Stimulated activated naive CD4-positive, alpha-beta T cell treated with Interleukin-2 at 50 U/mL for 16 hours (primary cell): ENCODE data around the gene CATSPERZ.

Source experiments
- DNase-seq: peaks from one replicate; lab custom pipeline; 2025; lab: John Stamatoyannopoulos, UW

Gene CATSPERZ

GRCh38 chr11:64285885-64286800 is 14.0 kb upstream of the CATSPERZ start:
- DNase-seq, result no peak

GRCh38 chr11:64286801-64287159 is 13.4 kb upstream of the CATSPERZ start:
- DNase-seq, result no peak

- DNase-seq, result no peak
Measured at GRCh38 chr11:64287676-64288352, 12.3 kb upstream of the CATSPERZ start.

GRCh38 chr11:64288353-64288750 is 11.8 kb upstream of the CATSPERZ start:
- DNase-seq, result no peak

GRCh38 chr11:64289002-64289564 is 11.1 kb upstream of the CATSPERZ start:
- no peak for DNase-seq

GRCh38 chr11:64290352-64291261 is 9.6 kb upstream of the CATSPERZ start:
- DNase-seq, result no peak

GRCh38 chr11:64291262-64291751 is 8.9 kb upstream of the CATSPERZ start, which contains the start of gene KCNK4:
Gene KCNK4 (plus strand): TSS chr11:64291302. CDS start chr11:64293019, 1,717 bp downstream.
- DNase-seq, result no peak

- no peak for DNase-seq
Measured at GRCh38 chr11:64291752-64292459, 8.3 kb upstream of the CATSPERZ start.

- no peak for DNase-seq
Measured at GRCh38 chr11:64292460-64293254, 7.5 kb upstream of the CATSPERZ start.

- no peak for DNase-seq
Measured at GRCh38 chr11:64294774-64295173, 5.4 kb upstream of the CATSPERZ start.

GRCh38 chr11:64295760-64296159 is 4.4 kb upstream of the CATSPERZ start:
- DNase-seq, result no peak

GRCh38 chr11:64296236-64296635 is 3.9 kb upstream of the CATSPERZ start:
- no peak for DNase-seq

GRCh38 chr11:64296830-64297698 is 3.1 kb upstream of the CATSPERZ start:
- no peak for DNase-seq

- DNase-seq, result no peak
Measured at GRCh38 chr11:64297699-64298358, 2.3 kb upstream of the CATSPERZ start.

GRCh38 chr11:64298966-64299846 is 952 bp upstream of the CATSPERZ start:
- no peak for DNase-seq

GRCh38 chr11:64303109-64304031 is 3.2 kb downstream of the CATSPERZ start:
- no peak for DNase-seq

- no peak for DNase-seq
Measured at GRCh38 chr11:64304032-64304315, 3.8 kb downstream of the CATSPERZ start.
